Measurements from ENCODE around the gene MEGF11.

The MEGF11 gene

DNA sequence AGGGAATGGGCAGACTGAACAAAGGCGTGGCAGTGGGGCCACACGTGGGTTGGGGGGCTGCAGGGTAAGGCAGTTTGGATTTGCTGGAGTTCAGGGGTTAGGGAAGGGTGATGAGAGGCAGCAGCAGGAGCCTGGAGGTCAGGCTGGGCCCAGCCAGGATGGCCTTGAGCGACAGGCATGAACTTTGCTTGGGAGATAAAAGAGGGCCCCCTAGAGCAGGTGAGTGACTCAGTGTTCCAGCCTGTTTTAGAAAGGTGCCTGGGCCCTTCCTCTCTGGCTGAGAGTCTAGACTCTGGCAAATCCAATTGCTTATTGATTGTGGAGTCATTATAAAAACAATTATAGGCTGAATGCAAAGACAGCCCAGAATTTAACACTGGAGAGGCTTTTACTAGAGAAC lies 309.1 kb downstream of the MEGF11 start:
- no peak for DNase-seq (ENCODE audit: low read depth in 2 of 2)

DNA sequence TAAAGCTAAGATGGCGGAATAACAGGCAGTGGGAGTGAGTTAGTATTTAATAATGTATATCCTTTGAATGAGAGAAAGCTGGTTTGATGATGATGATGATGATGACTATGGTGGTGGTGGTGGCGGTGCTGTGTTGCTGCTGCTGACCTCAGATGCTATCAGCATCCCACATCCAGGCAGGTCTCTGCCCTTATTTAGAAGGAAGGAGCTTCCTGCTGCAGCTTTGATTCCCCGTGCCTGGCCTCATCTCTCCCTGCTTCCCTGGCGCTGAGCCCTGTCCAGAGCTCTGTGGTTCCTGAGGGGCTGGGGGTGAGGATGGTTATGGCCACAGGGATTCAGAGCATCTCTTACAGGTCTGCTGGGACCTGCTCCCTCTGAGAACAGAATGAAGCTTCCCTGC lies 311.1 kb downstream of the MEGF11 start:
- no peak for DNase-seq (ENCODE audit: low read depth in 2 of 2)

DNA sequence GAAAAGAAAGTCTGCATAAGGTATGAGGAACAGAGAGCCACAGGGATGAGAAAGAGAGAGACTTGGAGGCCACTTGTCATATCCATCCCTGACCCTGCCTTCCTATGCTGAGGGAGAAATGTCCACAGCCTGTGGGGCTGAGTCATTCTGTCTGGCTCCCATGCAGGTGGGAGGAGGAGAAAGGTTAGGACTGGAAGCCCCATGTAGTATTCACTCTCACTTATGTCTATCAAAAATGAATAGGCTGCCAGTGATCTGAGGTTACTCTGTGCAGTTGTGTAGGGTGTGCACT lies 313.0 kb downstream of the MEGF11 start:
- no peak for DNase-seq (ENCODE audit: low read depth in 2 of 2)

DNA sequence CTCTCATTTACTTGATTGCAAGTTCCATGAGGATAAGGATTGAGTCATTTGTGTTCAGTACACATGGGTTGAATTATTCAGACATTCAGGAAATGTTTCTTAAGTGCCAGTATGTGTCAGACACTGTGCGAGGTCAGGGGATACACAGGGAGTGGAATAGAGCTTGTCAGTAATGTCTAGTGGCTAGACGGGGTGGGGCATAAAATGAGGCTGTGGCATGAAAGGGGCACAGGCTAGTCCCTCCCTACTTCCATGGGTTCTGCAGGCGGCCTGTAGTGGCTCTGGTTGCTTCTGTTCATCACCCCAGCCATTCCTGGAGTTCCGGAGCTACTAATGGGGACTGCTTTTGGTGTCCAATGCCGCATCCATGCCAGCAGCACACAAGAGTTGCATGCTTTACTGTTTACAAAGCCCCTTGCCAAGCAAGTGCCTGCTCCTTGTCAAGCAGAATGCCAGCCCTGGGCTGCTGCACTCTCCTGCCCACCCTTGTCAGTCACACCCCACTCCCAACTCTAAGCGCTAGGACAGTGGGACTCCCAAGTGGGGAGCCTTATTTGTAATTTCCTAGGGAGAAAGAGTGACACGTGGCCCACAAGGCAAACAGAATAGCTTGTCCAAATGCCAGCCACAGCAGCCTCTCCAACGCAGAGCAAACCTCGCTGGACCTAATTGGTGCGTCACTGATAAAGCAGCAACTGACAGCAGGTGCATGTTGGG lies 313.5 kb downstream of the MEGF11 start:
- peak; percentile 67 to 71 for DNase-seq (ENCODE audit: low read depth in 2 of 2)

DNA sequence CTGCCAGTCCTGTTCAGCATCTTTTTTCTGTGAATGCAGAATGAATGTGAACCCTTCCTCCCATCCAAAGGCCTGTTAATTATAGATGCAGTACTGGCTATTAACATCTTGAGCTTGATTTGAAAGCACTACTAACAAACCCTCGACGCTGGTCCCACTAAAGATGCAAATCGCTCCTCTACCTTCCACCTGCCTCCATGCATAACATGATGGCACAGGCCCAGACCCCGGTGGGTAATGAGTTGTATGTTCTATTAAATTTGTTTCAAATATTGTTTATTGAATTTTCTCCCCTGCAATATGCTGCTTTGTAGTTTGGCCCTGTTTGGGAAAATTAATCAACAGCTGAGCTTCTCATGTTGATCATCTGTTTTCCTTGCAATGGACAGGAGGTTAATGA lies 314.9 kb downstream of the MEGF11 start:
- no peak for DNase-seq (ENCODE audit: low read depth in 2 of 2)

DNA sequence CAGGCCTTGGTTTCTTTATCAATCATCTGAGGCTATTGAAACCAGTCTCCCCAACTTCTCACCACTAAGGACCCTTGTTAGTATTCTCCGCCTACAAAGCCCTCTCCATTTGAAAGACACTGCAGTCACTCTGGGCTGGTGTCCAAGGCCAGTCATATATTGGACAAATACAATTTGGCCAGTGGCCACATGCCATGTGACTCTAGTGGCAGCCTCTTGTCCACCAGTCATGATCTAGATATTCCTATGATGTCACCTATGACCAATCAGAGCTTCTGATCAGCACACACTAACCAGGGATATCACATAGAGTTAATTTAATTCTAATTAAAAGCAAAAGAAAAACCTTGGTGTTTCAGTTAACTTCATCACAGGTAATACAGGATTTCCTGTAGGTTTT lies 316.1 kb downstream of the MEGF11 start:
- DNase-seq (ENCODE audit: low read depth in 2 of 2) = no peak

DNA sequence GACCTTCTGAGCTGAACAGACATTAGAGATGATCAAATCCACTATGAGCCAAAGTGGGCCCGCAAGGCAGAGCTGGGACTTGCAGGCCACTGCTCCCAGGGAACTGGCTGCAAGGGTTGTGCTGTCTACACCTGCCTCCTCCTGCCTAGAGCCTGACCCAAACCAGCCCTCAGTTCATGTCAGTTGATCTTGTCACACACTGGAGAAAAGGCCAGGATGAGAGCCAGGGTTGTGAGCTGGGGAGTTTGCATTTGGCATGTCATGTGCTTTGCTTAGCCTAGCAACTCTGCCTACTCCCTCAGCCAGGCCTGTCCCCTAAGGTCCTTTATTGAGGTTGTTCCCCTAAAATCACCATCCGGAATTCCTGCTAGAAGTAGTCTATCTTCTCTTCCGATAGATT lies 316.5 kb downstream of the MEGF11 start:
- no peak for DNase-seq (ENCODE audit: low read depth in 2 of 2)

DNA sequence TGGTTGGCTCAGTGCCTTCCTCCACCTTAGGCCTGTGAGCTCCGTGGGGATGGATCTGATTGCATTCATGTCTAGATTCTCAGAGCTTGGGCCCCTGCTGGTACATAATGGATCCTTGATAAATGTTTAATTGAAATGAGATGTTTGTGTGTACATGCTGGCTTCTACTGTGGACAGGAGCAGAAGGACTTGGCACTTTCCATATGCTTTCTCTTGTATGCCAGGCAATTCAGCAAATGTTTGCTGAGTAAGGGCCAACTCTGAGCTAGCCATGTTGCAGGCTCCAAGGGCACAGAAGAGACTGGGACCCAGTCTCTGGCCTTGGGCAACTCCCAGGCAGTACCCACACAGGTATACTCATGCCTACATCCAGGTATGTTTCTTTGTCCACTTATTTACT lies 317.3 kb downstream of the MEGF11 start:
- no peak for DNase-seq (ENCODE audit: low read depth in 2 of 2)

DNA sequence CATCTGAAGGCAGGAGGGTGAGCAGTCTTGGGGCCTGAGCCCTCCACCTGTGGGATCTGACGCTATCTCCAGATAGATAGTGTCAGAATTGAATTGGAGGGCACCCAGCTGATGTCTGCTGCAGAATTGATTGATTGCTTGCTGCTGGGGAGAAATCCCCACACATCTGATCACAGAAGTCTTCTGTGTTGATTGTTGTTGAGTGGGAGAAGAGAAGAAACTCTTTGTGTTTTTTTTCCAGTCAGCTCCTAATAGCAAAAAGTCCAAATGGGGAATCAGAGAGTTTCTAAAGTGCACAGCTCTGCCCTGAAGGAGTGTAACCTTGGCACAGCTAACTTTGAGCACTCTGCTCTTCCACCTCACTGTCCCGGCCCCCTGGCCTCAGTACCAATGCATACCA lies 318.2 kb downstream of the MEGF11 start:
- DNase-seq (ENCODE audit: low read depth in 2 of 2) = no peak

DNA sequence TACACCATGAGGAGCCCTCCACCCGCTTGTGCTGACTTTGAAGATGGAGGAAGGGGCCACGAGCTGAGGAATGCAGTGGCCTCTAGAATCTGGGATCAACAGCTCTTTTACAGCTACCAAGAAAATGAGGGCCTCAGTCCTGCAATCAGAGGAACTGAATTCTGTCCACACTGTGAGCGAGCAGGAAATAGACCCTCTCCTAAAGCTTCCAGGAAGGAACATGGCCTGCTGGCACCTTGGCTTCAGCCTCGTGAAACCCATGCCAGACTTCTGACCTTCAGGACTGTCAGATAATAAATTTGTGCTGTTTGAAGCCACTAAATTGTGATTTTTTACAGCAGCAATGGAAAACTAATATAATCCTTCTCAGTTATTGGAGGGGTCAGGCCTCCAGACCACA lies 322.3 kb downstream of the MEGF11 start:
- no peak for DNase-seq (ENCODE audit: low read depth in 2 of 2)

DNA sequence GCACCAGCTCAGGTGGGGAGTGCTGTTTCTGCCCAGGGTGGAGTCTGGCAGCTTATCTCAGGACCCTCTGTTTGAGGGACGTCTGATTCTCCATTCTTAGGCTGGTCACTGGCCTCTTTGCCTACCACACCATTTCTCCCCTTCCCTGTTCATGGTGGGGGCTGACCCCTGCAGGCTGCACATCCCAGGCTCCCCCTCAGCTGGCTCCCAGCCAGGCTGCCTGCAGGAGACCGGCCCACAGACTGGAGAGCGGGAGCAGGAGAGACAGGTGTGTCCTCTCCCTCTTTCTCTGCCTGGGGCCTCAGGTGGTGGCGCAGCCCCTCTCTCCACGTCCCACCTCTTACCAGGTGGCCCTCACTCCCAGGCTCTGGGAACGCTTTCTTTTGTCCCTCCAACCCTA lies 323.4 kb downstream of the MEGF11 start:
- no peak for DNase-seq (ENCODE audit: low read depth in 2 of 2)

DNA sequence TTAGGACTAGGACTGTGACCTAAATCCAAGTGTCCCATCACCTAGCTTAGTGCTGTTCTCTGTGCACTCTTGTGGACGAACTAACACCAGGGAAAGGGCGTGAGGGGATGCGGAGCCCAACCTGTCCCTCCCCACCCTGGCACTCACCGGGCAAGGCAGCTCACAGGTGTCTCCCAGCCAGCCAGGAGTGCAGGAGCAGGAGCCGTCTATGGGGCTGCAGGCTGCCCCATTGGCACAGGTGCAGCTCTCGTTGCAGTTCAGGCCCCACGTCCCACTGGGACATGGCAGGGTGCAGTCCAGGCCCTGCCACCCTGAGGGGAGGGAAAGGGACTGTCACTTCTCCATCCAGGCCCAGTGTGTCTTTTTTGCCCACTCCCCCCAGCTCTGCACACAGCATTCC lies 324.0 kb downstream of the MEGF11 start:
- no peak for DNase-seq (ENCODE audit: low read depth in 2 of 2)

DNA sequence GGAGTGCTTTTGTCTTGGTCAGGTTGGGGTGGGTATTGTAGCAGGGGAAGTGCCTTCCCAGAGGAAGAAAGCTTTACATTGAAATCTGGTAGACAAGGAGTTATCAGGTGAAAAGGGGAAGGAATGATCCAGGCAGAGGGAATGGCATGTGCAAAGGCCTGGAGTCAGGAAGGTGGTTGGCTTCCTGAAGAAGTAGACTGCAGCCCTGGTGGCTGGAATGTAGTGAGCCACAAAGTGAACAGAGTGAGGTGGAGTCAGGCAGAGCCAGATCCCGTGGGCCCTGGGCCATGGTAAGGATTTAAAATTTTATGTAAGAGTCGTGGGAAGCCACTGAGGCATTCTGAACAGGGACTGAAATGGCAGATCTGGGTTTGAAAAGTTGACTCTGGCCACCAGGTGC lies 326.0 kb downstream of the MEGF11 start:
- DNase-seq (ENCODE audit: low read depth in 2 of 2) = no peak

DNA sequence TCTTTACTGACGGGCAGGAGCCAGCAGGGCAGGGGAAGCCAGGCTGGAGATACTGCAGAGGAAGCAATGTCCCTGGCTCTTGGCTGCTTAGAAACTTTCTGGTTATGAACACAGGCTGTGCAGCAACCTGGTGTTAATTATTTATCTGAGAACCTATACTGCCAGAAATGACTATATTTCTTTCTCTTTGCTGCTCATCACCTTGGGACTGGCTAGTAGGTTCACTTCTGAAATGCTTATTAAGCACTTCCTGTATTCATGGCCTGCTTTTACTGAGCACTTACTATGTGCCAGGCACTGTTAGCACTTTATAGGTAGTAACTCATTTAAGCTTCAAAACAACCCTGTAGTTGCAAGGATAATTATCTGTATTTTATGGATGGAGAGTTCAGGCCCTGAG lies 326.7 kb downstream of the MEGF11 start:
- DNase-seq (ENCODE audit: low read depth in 2 of 2) = no peak

DNA sequence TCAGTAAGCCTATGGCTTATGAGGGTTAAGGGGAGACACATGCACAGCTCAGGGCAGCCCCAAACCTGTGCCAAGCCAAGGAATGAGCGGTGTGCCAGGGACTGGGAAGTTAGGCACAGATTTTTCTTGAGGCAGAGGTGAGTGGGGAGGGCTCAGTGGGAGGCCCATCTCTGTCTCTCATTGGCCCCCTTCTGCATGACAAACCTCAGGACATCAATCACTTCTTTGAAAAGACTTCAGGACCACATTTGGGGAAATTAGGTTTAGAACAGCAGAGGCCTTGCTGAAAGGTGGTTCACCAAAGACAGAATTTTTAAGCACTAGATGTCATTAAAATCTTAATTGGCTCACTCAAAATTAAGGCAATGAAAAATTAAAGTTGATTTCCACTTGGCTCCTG lies 327.1 kb downstream of the MEGF11 start:
- no peak for DNase-seq (ENCODE audit: low read depth in 2 of 2)

DNA sequence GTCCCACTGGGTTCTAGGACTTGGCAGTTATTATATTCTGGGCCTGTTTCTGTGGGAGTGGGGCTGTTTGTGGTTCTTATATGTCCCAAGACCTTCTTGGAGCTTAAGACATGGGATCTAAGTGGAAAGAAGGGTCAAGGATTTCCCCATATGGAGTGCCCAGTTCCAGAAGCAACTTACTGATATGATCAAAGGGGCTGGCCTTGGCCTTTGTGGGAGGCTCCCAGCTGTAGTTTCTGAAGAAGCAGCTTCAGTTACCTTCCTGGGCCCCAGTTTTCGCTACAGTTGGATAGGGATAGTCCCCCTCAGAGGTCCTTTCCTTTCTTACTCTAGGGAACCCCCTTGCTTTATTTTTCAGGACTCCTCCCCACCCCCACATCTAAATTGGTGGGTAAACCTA lies 328.2 kb downstream of the MEGF11 start:
- DNase-seq (ENCODE audit: low read depth in 2 of 2) = no peak

DNA sequence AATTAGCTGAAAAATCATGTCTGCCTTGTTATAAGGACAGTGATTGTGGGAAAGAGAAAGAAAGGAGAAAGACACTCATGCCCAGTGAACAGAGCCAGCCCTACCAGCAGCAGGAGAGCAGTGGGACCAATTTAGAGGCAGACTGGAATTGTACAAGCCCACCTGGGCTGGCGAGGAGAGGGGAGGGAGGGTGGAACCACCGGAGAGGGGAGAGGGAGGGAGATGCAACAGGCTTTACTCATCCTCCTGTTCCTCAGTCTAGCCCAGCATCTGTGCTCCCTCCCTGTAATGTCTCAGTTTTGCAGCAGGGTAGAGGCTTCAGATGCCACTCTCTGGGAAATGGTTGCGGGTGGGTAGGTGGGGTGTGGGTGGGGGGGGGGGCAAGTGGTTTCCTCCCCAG lies 329.5 kb downstream of the MEGF11 start:
- DNase-seq (ENCODE audit: low read depth in 2 of 2) = no peak

DNA sequence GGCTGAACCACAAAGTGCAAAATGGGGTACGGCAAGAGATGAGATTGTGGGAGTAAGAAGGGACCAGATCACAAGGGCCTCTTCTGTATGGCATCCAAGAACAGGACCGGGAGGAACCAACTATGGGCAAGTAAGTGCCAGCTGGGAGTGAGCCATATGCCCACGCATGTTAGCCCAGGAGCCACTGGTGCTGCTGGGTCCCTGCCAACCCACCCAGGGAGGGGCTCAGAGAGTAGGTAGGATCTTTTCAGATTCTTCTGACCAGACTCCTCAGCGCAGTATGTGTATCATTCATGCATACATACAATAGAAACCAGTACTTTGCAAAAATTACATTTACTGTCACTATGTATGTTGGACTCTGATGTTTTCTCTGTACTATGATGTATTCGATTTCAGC lies 330.3 kb downstream of the MEGF11 start:
- DNase-seq (ENCODE audit: low read depth in 2 of 2) = no peak

DNA sequence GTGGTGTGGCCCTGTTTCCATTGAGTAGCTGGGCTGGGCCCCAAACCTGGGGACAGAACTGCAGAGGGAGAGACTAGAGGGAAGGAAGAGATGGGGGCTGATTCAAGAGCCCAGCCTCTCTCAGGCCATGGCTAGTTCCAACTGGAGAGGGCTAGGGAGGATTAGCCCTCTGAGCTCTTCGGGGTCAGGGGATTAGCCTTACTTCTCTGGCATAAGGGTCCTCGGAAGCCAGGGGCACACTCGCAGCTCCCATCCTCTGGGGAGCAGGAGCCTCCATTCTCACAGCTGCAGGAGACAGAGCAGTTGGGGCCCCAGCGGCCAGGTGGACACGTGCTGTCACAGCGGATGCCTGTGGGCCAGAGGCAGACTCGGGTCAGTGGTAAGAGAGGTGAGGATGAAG lies 330.9 kb downstream of the MEGF11 start:
- no peak for DNase-seq (ENCODE audit: low read depth in 2 of 2)

DNA sequence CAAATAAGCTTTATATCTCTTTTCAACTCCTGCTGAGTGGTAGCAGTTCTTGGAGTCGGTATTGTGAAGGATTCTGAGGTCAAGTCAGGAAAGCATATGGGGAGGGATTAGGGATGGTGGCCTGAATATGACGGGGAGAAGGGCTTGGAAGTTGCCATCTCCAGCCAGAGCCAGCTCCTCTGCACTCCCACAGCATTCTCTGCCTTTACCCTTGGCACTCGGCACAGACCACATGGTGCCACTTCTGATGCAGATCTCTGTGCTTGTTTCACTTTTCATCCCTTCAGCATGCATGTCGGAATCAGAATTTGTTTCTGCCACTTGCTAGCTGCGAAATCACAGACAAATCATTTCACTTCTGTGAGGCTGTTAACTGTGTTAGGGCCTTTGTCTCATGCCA lies 331.8 kb downstream of the MEGF11 start:
- DNase-seq (ENCODE audit: low read depth in 2 of 2) = no peak

DNA sequence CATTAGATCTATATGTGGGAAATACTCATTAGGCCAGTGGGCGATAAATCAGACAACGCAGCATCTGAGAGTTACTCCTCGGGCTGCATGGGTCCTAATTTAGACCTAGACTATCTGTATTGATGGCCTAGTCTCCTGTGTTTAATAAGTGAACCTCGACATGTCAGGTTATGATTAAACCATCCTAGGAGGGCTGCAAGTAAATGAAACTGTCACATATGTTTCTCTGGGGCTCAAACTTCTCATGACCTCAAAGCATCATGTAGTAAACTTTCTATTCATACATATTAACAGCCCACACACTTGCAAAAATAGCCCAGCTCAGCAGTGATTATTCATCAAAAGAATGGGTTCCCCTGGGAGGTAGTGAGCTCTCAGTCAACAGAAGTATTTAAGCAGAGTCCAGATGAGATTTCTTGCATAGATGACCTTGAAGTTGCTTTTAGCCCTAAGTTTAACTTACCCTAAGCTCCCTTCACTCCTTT lies 332.7 kb downstream of the MEGF11 start:
- DNase-seq (ENCODE audit: low read depth in 2 of 2) = peak in 1 of 2 experiments; percentile 8

DNA sequence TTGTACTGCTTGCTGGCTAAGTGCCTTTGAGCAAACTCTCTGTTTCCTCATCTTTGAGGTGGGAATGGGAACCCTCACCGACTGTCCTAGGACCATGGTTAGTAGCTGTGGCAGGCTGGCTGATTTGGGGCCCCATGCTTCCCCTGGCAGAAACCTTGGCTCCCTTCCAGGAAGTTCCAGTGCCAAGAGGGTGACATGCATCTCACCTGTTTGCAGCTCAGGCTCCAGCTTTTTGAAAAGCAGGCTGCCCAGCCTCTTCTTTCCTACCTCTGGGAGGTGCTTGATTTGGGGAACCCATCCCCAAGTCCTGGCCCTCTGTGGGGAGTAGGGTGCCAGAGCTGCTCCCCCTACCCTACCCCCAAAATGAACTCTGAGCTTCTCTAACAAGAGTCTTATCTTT lies 333.4 kb downstream of the MEGF11 start:
- DNase-seq (ENCODE audit: low read depth in 2 of 2) = no peak

DNA sequence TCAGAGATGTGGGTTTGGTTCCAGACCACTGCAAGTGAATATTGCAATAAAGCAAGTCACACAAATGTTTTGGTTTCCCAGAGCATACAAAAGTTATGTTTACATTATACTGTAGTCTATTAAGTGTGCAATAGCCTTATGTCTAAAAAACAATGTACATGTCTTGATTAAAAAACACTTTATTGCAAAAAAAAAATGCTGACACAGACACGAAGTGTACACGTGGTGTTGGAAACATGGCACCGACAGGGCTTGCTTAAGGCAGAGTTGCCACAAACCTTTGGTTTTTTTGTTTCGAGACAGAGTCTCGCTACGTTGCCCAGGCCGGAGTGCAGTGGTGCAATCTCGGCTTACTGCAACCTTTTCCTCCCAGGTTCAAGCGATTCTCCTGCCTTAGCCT lies 334.2 kb downstream of the MEGF11 start:
- DNase-seq (ENCODE audit: low read depth in 2 of 2) = no peak

DNA sequence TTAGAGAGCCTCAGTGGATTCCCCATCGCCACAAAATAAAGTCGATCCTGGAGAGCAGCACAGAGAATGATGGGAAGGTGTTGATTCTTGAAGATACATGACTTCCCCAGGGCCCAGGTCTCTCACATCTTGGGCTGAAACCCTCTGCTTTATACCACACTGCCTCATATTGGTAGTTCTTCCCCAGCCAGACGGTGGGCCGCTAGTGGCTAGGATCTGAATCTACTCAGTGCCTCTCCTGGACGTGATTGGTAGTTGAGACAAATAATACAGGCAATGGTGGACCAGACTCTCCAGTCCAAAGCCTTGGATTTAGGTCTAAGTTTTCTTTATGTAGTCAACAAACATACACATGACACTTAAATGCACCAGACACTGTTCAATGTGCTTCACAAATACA lies 334.6 kb downstream of the MEGF11 start:
- no peak for DNase-seq (ENCODE audit: low read depth in 2 of 2)

Data from fibroblast of skin of left biceps (primary cell).